GM21381 (cell line): Measurements from ENCODE around the gene VWA5B1.

Source experiments
- ATAC-seq: cut with Tn5 transposase; IDR thresholded peaks from one replicate; pipeline ENCODE4 v1.9.1; 2021; ENCODE audit warnings: mild to moderate bottlenecking, moderate library complexity; ENCODE audit not compliant: unreplicated experiment

VWA5B1 gene

DNA sequence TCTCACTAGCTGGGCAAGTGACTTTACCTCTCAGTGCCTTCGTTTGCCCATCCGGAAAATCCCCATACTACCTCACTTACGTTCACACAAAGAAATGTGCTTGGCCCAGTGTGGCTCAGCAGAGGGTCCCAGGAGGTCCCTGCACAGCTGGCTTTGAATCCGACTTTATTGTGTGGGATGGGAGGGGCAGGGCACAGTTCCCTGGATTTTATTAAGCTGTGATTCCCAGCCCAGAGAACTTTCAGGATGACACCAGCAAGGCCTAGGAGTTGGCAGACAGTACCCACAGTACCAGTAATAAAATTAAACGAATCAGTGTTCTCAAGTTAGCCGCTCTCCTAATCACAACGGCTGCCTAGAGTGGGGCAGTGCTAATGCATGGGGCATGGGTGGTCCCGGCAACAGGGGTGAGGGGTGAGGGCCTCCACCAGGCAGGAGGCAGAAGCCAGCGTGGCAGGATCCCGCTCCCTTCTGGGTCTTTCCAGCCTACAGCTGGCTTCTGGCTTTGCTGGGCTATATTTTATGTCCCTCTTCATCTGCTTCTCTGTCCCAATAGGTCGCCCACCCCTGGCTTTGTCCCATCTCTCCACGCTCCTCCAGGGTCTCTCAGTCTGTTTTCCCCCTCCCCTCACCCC is 74.9 kb downstream of the VWA5B1 start:
- ATAC-seq = no peak

DNA sequence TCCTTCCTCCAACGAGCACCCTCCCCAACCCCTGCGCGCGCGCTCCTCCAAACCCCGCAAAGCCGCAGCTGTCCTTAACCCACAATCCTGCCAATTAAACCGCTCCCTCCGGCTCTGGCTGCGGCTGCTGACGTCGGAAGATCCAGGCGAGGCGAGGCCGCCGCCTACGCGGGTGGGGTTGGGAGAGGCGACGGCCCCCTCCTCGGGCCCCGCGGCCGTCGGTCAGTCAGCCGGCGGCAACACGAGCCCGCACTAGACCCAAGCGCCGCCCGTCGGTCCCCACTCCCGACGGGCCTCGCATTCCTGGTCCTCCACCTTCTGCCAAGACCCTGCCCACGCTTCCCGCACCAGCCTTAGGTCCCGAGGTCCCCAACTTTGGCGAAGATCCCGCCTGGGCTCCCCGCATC is 75.4 kb downstream of the VWA5B1 start:
- no peak for ATAC-seq

DNA sequence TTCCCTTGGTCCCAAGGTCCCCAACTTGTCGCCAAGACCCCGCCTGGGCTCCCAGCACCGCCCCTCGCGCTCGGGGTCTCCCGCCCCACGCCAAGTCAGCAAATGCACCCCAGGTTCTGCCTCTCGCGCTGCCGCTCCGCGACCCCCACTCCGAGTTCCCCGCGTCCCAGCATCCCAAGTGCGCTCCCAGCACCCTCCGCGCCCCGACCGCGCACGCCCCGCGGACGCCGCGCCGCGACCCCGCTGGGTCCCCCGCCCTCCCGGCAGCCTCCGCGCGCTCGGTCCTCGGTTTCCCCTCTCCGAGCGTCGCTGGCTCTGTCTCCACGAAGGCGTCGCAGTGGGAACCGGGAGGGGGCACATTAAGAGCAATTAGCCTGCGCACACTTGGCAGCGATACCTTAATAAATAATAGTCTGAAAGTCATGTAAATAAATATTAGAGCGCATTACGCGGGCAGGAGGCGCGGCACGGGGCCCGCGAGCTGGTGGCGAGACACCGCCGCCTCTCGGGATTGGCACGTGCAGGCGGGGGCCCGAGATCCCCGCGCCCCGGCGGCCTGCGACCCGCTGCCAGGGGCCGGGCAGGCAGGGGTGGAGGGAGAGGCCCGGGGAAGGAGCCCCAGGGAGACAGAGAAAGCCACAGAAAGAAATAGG is 75.9 kb downstream of the VWA5B1 start:
- ATAC-seq = no peak

DNA sequence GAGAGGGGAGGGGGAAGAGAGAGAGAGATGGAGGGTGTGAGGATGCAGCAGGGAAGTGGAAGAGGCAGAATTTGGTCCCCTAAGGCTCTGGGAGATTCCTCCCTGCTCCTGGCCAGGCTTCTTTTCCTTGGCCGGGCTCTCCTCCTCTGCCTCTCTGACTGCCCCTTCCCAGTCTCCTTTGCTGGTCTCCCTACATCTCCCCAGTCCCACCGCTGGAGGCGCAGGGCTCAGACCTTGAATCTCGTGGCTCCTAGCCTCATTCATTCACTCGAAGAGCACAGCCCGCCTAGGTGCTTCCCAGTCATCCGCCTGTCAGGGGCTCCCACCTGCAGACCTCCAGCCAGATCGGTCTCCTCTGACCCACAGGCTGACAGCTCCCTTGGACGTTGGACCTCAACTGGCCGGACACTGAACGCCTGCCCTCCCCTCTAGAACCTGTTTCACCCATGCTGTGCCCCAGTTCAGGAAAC is 76.5 kb downstream of the VWA5B1 start:
- ATAC-seq = no peak

DNA sequence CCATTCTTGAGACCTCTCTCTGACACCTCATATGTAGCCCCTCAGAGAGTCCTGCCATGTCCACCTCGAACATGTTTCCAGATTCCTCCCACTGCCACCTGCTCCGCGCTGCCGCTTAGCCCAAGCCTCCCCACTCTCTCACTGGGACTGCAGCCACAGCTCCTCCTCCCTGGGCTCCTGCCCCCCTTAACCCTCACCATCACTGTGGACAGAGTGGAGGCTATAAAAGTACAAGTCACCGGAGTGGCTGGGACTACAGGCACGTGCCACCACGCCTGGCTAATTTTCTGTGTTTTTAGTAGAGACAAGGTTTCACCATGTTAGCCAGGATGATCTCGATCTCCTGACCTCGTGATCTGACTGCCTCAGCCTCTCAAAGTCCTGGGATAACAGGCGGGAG is 77.0 kb downstream of the VWA5B1 start:
- ATAC-seq = no peak

DNA sequence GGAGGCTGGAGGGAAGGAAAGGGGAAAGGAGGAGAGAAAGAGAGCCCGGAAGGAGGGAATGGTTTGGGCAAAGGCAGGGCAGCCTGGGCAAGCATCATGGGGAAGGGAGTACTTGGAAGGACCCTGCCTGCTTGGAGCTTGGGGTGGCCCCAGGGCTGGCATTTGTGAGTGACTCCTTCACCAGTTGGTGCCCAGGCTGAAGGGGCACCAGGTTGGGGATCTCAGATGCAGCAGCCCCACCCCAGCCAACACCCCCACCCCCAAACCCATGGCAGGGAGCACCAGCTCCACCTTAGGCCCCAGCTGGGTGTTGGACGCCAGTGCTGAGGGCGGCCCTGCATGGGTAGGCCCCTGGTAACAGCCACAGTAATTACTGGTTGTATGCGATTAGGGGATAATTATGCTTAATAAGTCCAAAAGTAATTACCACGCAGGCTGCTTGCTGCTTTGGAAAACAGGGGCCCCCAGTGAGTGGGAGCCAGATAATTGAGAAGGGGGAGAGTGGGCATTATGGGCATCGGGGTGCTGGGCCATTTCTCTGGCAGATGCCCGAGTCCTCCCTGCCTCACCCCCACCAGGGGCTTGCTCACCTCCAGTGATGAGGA is 78.3 kb downstream of the VWA5B1 start:
- ATAC-seq = no peak

DNA sequence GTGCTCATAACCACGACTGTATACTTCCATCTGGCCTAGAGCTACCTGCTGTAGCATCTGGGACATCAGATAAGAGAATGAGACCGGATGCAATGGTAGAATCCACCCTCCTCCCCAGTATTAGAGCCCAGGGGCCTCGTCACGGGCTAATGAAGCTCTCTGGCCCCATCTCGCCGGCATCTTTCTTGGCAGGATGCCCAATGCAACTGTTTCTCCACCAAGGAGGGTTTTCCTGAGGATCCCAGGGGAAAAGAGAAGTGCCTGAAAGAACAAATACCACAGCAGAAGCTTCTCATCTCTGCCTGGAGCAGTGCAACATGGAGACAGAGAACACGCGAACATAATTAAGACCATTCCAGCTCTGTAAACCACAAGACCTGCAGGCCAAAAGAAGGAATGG is 80.0 kb downstream of the VWA5B1 start:
- ATAC-seq = no peak

DNA sequence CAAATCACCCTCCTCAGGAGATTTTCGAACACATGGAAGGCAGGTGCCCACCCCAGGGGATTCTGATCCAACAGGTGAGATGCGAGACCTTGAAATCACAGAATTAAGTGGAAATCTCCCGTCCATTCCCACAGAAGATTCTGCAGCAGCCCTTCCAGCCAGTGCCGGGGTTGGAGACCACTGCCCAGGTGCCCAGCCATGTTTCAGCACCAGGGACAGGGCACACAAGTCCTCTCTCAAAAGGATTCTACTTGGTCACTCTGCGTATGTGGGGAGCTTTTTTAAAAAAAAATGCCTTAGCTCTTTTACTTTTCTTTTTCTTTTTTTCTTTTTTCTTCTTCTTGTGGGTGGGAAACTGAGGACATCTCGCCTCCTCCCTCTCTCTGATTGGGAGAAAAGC is 80.7 kb downstream of the VWA5B1 start:
- ATAC-seq = no peak

DNA sequence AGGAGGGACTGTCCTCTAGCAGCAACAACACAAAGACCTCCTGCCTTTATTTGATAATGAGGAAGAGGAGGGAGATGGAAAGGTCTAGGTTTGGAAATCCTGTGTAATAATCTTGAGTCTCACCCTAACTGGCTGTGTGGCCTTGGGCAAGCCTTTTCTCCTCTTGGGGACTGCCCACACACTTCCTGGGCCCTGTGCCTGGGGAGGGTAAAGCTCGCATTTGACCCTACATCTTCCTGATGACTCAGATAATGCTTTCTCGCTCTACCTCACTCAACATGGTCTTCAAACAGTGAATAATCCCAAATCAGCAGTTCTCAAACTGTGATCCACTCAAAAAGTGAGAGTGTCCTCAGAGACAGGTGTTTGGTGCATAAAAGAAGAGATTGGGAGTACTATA is 81.2 kb downstream of the VWA5B1 start:
- no peak for ATAC-seq

DNA sequence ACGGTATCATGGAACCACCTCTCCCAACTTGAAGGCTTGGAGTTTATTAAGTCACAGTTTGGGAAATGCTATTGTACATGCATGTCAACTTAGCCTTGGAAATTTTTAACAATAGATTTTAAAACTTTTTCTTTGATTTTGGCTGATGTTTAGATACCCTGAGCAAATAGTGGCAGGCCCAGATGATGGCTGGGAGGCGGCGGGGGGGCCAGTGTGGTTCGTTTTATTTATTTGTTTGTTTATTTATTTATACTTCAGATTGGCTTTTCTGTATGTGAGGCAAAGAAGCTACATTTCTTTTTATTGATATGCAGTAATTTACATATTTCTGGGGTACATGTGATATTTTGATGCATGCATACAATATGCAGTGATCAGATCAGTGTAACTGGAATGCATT is 82.0 kb downstream of the VWA5B1 start:
- no peak for ATAC-seq

DNA sequence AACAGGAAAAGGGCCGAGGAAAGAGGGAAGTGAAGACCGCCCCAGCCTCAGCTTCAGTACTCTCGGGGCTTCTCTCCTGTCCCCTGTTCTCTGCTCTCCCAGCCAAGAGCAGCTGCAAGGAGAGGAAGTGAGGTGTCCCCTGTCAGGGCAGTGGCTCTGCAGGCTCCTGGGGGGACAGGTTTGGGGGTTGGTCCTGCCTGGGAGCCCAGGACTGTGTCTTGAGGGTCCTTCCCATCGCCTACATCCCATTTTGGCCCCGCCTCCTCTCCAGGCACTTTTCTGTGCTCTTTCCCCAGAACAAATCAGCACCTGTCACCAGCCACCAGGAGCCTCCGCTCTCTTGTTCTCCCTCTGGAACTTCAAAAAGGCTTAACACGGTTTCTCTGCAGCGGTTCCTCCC is 82.6 kb downstream of the VWA5B1 start:
- no peak for ATAC-seq

DNA sequence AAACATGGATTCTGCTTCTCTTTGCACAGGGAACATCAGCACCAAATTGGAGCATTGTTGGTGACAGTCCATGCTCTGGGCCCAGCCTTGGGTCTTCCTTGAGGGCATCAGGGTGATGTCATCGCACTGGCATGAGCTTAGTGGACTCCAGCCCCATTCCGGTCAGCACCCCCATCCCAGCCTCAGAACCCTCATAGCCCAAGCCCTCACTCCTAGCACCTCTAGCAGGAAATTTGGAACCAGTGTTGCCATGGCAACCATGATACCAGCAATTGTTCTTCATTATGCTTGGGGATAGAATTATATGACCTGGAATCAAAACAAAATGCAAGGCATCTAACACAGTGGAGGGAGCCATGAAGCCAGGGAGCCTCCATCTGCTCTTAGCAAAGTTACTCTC is 83.1 kb downstream of the VWA5B1 start:
- no peak for ATAC-seq

DNA sequence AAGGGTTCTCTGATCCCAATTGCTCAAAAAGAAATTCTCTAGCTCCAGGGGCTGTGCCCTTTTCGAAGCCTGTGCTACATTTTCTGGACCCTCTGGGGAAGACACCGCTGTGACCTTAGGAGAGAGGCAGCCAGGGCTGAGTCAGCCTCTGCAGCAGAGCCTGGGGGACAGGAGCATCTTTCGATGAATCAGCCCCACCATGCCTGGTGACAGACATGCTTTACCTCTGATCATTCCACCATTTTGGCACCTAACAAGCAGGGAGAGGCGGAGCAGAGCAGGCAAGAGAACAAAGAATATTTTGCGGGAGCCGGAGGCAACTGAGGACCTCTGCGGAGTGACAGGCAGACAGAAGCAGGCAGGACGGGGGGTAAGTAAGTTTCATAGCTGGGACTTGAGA is 84.9 kb downstream of the VWA5B1 start:
- no peak for ATAC-seq

DNA sequence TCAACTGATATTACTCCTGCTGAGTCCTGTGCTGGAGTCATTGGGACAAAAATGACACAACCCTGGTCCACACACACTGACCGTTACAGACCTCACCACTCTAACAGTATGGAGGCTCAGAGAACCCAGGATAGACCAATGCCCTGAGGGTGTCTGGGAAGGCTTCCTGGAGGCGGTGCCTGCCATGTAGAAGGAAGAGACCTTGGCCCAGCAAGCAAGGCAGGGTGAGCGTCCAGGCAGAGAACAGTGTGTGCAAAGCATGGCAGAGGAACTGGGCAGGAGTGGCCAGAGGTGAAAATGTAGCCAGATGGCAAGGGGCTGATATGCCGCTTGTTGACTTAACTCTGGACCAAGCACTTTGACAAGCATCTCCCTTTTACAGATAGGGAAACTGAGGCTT is 85.5 kb downstream of the VWA5B1 start:
- ATAC-seq = no peak

DNA sequence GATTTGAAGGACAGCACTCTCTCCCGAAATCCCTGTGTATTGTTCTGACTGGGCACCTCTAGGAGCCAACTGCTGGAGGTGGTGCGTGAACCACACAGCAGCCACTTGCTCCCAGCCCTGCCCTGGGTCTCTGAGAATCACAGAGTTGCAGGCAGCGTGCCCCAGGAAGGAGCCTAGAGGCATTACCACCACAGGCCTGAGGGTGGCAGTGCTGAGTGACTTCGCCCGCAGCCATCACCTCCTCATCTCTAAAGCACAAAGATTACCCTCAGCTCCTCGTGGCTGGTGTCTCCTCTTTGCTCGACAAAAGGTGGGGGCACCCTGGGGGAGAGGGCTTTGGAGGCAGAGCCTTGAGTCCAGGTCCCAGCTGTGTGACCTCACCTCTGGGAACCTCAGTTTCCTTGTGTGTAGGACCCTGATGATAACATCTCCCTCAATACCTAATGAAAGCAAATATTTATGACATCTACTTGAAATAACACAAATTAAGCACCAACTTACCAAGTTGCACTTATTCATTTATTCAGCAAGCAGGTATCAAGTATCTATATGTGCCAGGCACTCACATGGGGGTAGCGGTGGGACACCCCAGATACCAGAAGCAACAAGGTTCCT is 86.3 kb downstream of the VWA5B1 start:
- no peak for ATAC-seq

DNA sequence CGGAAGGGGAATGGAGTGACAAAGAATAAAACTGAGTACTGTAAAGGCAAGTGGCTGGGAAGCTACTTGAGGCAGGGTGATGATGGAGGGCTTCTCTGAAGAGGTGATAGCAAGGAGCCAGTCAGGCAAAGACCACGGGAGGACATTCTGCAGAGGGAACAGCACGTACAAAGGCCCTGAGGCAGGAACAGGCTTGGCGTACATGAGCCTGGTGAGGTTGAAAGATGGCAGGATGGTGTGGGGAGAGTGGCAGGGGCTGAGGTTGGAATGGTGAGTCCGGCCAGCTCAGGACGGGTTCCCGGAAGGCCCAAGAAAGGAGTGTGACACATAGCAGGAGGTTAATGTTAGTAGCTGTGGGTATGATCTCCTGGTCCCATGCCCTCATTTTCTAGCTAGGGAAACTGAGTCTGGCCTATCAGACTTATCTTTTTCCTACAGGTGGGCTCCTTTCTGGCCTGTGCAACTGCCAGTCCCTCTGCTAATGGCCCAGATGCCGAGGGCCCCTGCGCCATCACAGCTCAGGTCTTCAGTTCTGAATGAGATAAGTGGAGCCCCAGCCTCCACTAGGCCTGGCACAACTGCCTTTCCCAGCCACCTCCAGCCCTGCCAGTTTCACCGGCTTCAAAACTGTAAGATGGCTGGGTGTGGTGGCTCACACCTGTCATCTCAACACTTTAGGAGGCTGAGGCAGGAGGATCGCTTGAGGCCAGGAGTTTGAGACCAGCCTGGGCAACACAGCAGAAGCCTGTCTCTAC is 87.0 kb downstream of the VWA5B1 start:
- ATAC-seq = no peak

DNA sequence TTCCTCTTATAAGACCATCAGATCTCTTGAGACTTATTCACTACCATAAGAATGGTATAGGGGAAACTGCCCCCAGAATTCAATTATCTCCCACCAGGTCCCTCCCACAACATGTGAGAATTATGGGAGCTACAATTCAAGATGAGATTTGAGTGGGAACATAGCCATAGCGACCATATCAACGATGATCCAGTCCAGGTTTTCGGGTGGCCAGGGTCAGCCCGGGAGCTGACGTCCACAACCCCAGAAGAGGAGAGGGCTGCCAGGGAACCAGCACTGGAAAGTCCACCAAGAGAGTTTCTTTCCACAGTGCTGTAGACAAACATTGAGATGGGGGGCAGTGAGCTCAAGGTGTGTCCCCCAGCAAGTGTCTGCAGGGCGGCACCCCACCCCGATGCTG is 88.4 kb downstream of the VWA5B1 start:
- no peak for ATAC-seq

DNA sequence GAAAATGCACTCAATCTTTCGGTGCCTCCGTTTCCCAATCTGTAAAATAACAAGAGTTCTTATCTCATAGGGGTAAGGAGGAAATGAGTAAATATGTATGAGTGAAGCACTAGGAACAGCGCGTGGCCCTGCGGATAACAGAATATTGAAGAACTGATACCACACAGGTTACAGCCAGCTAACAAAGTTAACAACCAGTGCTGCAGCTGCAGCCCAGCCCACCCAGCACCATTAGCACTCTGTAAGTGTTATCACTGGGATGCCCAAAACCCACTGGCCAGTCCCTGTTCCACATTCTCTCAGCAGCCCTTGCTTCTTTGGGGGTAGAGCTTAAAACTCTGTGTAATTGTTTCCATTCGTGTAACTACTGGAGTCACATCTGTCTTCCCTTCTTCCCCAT is 89.5 kb downstream of the VWA5B1 start:
- no peak for ATAC-seq

DNA sequence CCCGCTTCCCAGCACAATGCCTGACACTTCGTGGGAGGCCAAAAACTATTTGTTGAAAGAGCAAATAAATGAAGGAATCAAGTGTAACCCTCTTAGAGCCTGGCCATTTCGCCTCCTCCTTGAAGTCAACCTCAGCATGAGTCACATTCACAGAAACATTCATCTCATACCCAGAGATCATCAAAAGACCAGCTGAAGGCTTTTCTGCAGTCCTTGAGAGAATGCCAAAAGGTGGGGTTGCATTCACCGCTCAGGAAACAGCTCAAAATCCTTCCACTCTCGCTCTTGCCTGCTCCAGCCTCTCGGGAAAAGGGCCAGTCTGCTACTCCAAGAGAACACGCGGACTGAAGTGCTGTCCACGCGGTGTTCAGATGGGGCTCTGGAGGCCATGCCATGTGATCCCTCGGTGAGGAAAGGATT is 90.0 kb downstream of the VWA5B1 start:
- no peak for ATAC-seq

DNA sequence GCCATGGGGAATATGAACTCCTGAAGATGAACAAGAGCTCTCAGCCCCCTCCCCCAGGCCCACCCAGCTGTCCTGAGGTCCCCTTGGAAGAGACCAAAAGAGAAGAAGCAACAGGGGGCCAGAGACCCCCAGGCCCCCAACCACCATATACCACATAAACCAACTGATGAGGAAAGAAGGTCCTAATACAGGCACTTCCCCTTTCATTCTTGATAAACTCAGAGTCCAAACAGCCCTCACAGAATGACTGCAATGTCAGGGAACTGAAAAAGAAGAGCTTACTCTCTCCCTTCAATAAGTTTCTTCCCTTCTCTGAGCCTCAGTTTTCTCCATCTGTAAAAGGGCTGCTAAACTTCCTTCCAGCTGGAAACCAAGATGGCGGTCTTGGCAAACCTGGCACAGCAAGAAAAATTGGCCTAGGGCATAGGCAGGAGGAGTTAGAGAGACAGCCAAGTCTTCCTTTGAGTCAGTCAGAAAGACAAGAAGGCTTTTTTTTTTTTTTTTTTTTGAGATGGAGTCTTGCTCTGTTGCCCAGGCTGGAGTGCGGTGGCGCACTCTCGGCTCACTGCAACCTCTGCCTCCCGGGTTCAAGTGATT is 90.5 kb downstream of the VWA5B1 start:
- no peak for ATAC-seq

DNA sequence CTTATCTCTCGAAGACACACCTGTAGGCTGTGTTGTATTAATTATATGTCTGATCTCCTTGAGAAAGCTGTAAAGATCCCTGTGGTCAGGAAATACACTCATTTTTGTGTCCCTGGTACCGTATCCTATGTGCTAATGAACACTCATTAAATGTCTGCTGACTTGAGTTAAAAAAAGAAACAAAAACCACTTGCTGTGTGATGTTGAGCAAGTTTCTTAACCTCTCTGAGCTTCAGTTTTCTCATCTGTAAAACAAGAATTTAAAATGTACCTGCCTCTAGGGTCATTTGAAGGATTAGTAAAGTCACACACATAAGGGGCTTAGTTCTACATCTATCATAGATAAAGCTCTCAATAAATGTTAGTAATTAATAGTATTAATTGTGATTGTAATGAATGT is 91.3 kb downstream of the VWA5B1 start:
- ATAC-seq = no peak
